ENCODE data around the gene COX7A1.

COX7A1 gene

GRCh38 chr19:36111200-36111539, 41.1 kb downstream of the COX7A1 start:
- DNase-seq, result no peak

GRCh38 chr19:36110487-36111199, 41.6 kb downstream of the COX7A1 start, which contains the start of gene OVOL3:
Gene OVOL3 (plus strand): TSS chr19:36111143. CDS start chr19:36111203, 60 bp downstream.
- no peak for DNase-seq

- DNase-seq, result no peak
Observed at GRCh38 chr19:36108684-36109083, 43.6 kb downstream of the COX7A1 start.

GRCh38 chr19:36106991-36107390, 45.3 kb downstream of the COX7A1 start:
- no peak for DNase-seq

GRCh38 chr19:36106441-36106840, 45.8 kb downstream of the COX7A1 start:
- DNase-seq, result no peak

GRCh38 chr19:36103842-36104552, 48.2 kb downstream of the COX7A1 start:
- DNase-seq, result no peak

GRCh38 chr19:36103040-36103626, 49.1 kb downstream of the COX7A1 start:
- no peak for DNase-seq

- no peak for DNase-seq
Observed at GRCh38 chr19:36101550-36102327, 50.5 kb downstream of the COX7A1 start.
